H9 (cell line): Measurements from ENCODE around the gene FAM3C. TPM values are rescaled to one million over a fixed set of nuclear protein-coding genes. Genes with fewer than 3 reads are reported as not detected.

Source experiments
- DNase-seq: peaks from one replicate; pipeline ENCODE4 v3.0.0-alpha.2; 2017
- H2AFZ ChIP-seq: one replicate; pipeline ENCODE4 v1.6.1; 2013; ENCODE audit warnings: mild to moderate bottlenecking, low read length, control low read depth, moderate library complexity
- H2AK5ac ChIP-seq: 2 replicates; pipeline ENCODE4 v1.6.1; 2013; ENCODE audit warnings: low read length, control low read depth, mixed read lengths; ENCODE audit not compliant: insufficient read length
- H2BK120ac ChIP-seq: one replicate; pipeline ENCODE4 v1.6.1; 2013; ENCODE audit warnings: low read depth, mild to moderate bottlenecking, low read length, control low read depth, inconsistent platforms; ENCODE audit not compliant: poor library complexity, severe bottlenecking
- H2BK12ac ChIP-seq: 2 replicates; pipeline ENCODE4 v1.6.1; 2013; ENCODE audit warnings: low read length, control low read depth, mixed read lengths, low read depth; ENCODE audit not compliant: insufficient read length
- H2BK15ac ChIP-seq: 2 replicates; pipeline ENCODE4 v1.6.1; 2013; ENCODE audit warnings: low read depth, low read length, control low read depth
- H2BK20ac ChIP-seq: one replicate; pipeline ENCODE4 v1.6.1; 2013; ENCODE audit warnings: low read depth, mild to moderate bottlenecking, low read length, control low read depth, inconsistent platforms; ENCODE audit not compliant: poor library complexity, severe bottlenecking
- H2BK5ac ChIP-seq: 2 replicates; pipeline ENCODE4 v1.6.1; 2013; ENCODE audit warnings: low read length, control low read depth, mixed read lengths; ENCODE audit not compliant: insufficient read length
- H3K14ac ChIP-seq: 2 replicates; pipeline ENCODE4 v1.6.1; 2013; ENCODE audit warnings: low read length, control low read depth; ENCODE audit not compliant: insufficient read depth
- H3K18ac ChIP-seq: 2 replicates; pipeline ENCODE4 v1.6.1; 2013; ENCODE audit warnings: low read depth, mild to moderate bottlenecking, mixed read lengths, low read length, control low read depth; ENCODE audit not compliant: insufficient read length
- H3K23ac ChIP-seq: 2 replicates; pipeline ENCODE4 v1.6.1; 2013; ENCODE audit warnings: low read length, control low read depth, mixed read lengths, low read depth; ENCODE audit not compliant: insufficient read length
- H3K23me2 ChIP-seq: 2 replicates; pipeline ENCODE4 v1.6.1; 2013; ENCODE audit warnings: low read depth, mild to moderate bottlenecking, mixed read lengths, low read length, control low read depth; ENCODE audit not compliant: insufficient read length, poor library complexity, severe bottlenecking
- H3K27ac ChIP-seq: 2 replicates; pipeline ENCODE4 v1.5.1; 2013; ENCODE audit warnings: low read length, control low read depth, mixed read lengths, low read depth; ENCODE audit not compliant: insufficient read length
- H3K27me3 ChIP-seq: 2 replicates; pipeline ENCODE4 v1.6.1; 2013; ENCODE audit warnings: low read length, control low read depth, inconsistent platforms; ENCODE audit not compliant: insufficient read depth
- H3K4ac ChIP-seq: 2 replicates; pipeline ENCODE4 v1.6.1; 2013; ENCODE audit warnings: low read depth, mild to moderate bottlenecking, control low read depth, inconsistent platforms, low read length, moderate library complexity
- H3K4me1 ChIP-seq: 2 replicates; pipeline ENCODE4 v1.6.1; 2013; ENCODE audit warnings: low read length, control low read depth, inconsistent platforms; ENCODE audit not compliant: insufficient read depth
- H3K4me2 ChIP-seq: 2 replicates; pipeline ENCODE4 v1.6.1; 2013; ENCODE audit warnings: low read length, control low read depth, mixed read lengths; ENCODE audit not compliant: insufficient read length, insufficient read depth
- H3K56ac ChIP-seq: 2 replicates; pipeline ENCODE4 v1.6.1; 2013; ENCODE audit warnings: low read depth, mild to moderate bottlenecking, mixed read lengths, low read length, control low read depth; ENCODE audit not compliant: insufficient read length
- H3K79me1 ChIP-seq: 2 replicates; pipeline ENCODE4 v1.6.1; 2013; ENCODE audit warnings: low read depth, mild to moderate bottlenecking, moderate library complexity, low read length, control low read depth, inconsistent platforms; ENCODE audit not compliant: insufficient read depth, poor library complexity, severe bottlenecking
- H3K79me2 ChIP-seq: 2 replicates; pipeline ENCODE4 v1.6.1; 2013; ENCODE audit warnings: low read length, control low read depth, inconsistent platforms; ENCODE audit not compliant: insufficient read depth
- H3K9ac ChIP-seq: 2 replicates; pipeline ENCODE4 v1.6.1; 2013; ENCODE audit warnings: low read length, control low read depth, mixed read lengths; ENCODE audit not compliant: insufficient read length; ENCODE audit errors: extremely low read depth
- H3K9me3 ChIP-seq: one replicate; pipeline ENCODE4 v1.6.1; 2013; ENCODE audit warnings: low read depth, low read length, inconsistent platforms; ENCODE audit not compliant: control insufficient read depth
- H3T11ph ChIP-seq: one replicate; pipeline ENCODE4 v1.6.1; 2013; ENCODE audit warnings: mild to moderate bottlenecking, low read length, control low read depth, inconsistent platforms
- H4K20me1 ChIP-seq: one replicate; pipeline ENCODE4 v1.6.1; 2013; ENCODE audit not compliant: control insufficient read depth, insufficient read length, insufficient read depth
- H4K5ac ChIP-seq: 2 replicates; pipeline ENCODE4 v1.6.1; 2013; ENCODE audit warnings: low read depth, mild to moderate bottlenecking, mixed read lengths, low read length, control low read depth; ENCODE audit not compliant: insufficient read length
- H4K8ac ChIP-seq: replicated peaks from 2 replicates; pipeline ENCODE4 v1.6.1; 2013; ENCODE audit warnings: low read length, control low read depth, mixed read lengths, low read depth; ENCODE audit not compliant: insufficient read length
- H4K91ac ChIP-seq: 2 replicates; pipeline ENCODE4 v1.6.1; 2013; ENCODE audit warnings: low read depth, mild to moderate bottlenecking, moderate library complexity, mixed read lengths, low read length, control low read depth; ENCODE audit not compliant: insufficient read length
- H3K27ac Mint-ChIP-seq, 3 experiments: 2 replicates in 2 of 3; 3 replicates in 1 of 3; pipeline ENCODE4 v1.8.0; 2020 to 2021; ENCODE audit warnings: mixed read lengths in 3 of 3, mild to moderate bottlenecking in 1 of 3, moderate library complexity in 1 of 3
- H3K27me3 Mint-ChIP-seq: 2 replicates; pipeline ENCODE4 v1.8.0; 2021; ENCODE audit warnings: low read depth, mild to moderate bottlenecking, moderate library complexity, mixed read lengths
- H3K36me3 Mint-ChIP-seq, 3 experiments: 2 replicates in 2 of 3; 3 replicates in 1 of 3; pipeline ENCODE4 v1.8.0; 2020 to 2021; ENCODE audit warnings: low read depth in 3 of 3, mixed read lengths in 3 of 3; ENCODE audit not compliant: insufficient read depth in 1 of 3
- H3K4me1 Mint-ChIP-seq, 2 experiments: 2 replicates each; pipeline ENCODE4 v1.8.0; 2020; ENCODE audit warnings: mixed read lengths in 2 of 2
- H3K4me3 Mint-ChIP-seq, 2 experiments: 2 replicates in 1 of 2; 3 replicates in 1 of 2; pipeline ENCODE4 v1.8.0; 2020 to 2021; ENCODE audit warnings: mild to moderate bottlenecking in 2 of 2, mixed read lengths in 2 of 2, moderate library complexity in 1 of 2
- H3K9me3 Mint-ChIP-seq, 2 experiments: 2 replicates in 1 of 2; 3 replicates in 1 of 2; pipeline ENCODE4 v1.8.0; 2020; ENCODE audit warnings: mild to moderate bottlenecking in 2 of 2, mixed read lengths in 2 of 2, moderate library complexity in 1 of 2
- WGBS: extraction: QIAGEN DNeasy Blood & Tissue Kit; methylation state at CpG from one replicate; pipeline ENCODE4 v1.1.7; 2013; ENCODE audit warnings: missing lambda C conversion rate, low lambda C conversion rate, mixed read lengths; ENCODE audit not compliant: insufficient read length; ENCODE audit errors: extremely low coverage; 5-methylcytosine and 5-hydroxymethylcytosine counted together
- total RNA-seq: library from RNA; stranded (reverse); gene quantifications from 2 replicates; pipeline ENCODE4 v1.2.1, GENCODE V29; 2021
- TF ChIP-seq, protein P1 (sequence below): fragments of 200-600 bp; sonication (generic); conservative IDR thresholded peaks from 3 replicates; pipeline ENCODE4 v1.8.0; 2021; ENCODE audit warnings: antibody characterized with exemption, mild to moderate bottlenecking

FAM3C gene
- total RNA-seq, 1 experiment from 2014 or later: 64.5 TPM

DNA sequence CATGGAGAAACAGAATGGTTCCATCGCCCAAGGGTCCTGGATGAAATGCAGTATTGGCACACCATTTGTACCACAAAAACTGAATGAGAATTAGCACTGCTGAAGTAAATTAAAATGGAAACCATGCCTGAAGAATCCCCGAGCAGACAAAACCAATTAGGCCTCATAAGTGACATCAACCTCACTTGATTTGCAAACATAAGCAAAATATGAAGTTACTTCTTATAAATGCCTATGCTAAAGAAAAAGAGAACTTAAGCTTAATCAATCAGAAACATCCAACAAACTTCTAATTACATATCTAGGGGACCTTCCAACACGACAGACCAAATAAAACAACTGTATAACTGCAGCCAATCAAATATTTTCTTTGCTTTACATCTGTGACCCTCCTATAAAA, 4.4 kb downstream of the FAM3C start:
- TF ChIP-seq, protein P1, sequence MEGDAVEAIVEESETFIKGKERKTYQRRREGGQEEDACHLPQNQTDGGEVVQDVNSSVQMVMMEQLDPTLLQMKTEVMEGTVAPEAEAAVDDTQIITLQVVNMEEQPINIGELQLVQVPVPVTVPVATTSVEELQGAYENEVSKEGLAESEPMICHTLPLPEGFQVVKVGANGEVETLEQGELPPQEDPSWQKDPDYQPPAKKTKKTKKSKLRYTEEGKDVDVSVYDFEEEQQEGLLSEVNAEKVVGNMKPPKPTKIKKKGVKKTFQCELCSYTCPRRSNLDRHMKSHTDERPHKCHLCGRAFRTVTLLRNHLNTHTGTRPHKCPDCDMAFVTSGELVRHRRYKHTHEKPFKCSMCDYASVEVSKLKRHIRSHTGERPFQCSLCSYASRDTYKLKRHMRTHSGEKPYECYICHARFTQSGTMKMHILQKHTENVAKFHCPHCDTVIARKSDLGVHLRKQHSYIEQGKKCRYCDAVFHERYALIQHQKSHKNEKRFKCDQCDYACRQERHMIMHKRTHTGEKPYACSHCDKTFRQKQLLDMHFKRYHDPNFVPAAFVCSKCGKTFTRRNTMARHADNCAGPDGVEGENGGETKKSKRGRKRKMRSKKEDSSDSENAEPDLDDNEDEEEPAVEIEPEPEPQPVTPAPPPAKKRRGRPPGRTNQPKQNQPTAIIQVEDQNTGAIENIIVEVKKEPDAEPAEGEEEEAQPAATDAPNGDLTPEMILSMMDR: no peak
- Histone ChIP-seq H3K56ac (no peak overlapping the region), H3K27me3 (no peaks in the 10 kb centered on the region), H2BK5ac (no peak overlapping the region), H3K18ac (no peak overlapping the region), H3K9ac (no peak overlapping the region), H4K5ac (no peak overlapping the region), H2AK5ac (no peak overlapping the region), H3T11ph (no peak overlapping the region), H3K14ac (no peak overlapping the region), H2BK20ac (no peak overlapping the region), H3K79me2 (peaks cover 37% of the 10 kb centered on the region; the same call in 1 of the 2 replicates), H2AFZ (no peak overlapping the region), H2BK15ac (no peak overlapping the region), H3K23me2 (peaks cover 3% of the 10 kb centered on the region), H3K79me1 (peaks cover 8% of the 10 kb centered on the region), H3K9me3 (no peaks in the 10 kb centered on the region), H3K4me1 (no peaks in the 10 kb centered on the region), H4K91ac (no peak overlapping the region), H4K8ac (no peak overlapping the region), H3K23ac (no peak overlapping the region), H3K27ac (no peak overlapping the region), H2BK120ac (no peak overlapping the region), H2BK12ac (no peak overlapping the region), H3K4ac (no peak overlapping the region), H4K20me1 (no peaks in the 10 kb centered on the region), H3K4me2 (no peak overlapping the region)
- H3K27ac Mint-ChIP-seq: no peak overlapping the region
- no peak overlapping the region for H3K4me3 Mint-ChIP-seq
- WGBS: no CpG with 5 or more reads among the region's 3 CpGs
- peaks cover 24 to 34% of the 10 kb centered on the region in 2 experiments for H3K4me1 Mint-ChIP-seq
- no peak for DNase-seq
- no peaks in the 10 kb centered on the region for H3K9me3 Mint-ChIP-seq
- peaks cover 12 to 15% (median 13%) of the 10 kb centered on the region in 3 experiments for H3K36me3 Mint-ChIP-seq
- H3K27me3 Mint-ChIP-seq: no peaks in the 10 kb centered on the region
